ENCODE results near the gene NOX3.

NOX3 gene

GRCh38 chr6:155436981-155437749, 18.5 kb downstream of the NOX3 start:
- DNase-seq (ENCODE audit: low read depth in 2 of 3, low spot score in 2 of 3): no peak

- DNase-seq (ENCODE audit: low read depth in 2 of 3, low spot score in 2 of 3): no peak
Measured at GRCh38 chr6:155434829-155435423, 20.7 kb downstream of the NOX3 start.

- DNase-seq (ENCODE audit: low read depth in 2 of 3, low spot score in 2 of 3): no peak
Measured at GRCh38 chr6:155434096-155434495, 21.5 kb downstream of the NOX3 start.

DNA sequence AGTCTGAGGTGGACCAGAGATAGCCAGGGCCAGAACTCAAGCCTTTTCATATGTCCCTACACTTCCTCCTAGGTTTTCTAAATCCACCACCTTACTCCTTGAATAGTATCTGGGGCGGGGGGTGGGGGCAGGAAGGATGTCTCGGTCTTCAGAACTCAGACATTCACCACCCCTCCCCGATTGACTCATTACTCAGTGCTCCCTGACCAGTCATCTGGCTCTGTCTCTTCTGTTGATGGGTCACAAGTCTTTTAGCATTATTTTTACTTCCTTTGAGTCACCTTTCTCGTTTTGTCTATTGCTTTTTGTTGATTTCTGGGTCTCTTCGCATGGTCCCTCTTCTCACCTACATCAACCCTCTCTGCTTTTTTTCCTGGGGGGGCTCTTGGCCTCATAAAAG, 23.3 kb downstream of the NOX3 start:
- no peak for DNase-seq (ENCODE audit: low read depth in 2 of 3, low spot score in 2 of 3)

- no peak for DNase-seq (ENCODE audit: low read depth in 2 of 3, low spot score in 2 of 3)
Measured at GRCh38 chr6:155429321-155429893, 26.2 kb downstream of the NOX3 start.

- no peak for DNase-seq (ENCODE audit: low read depth in 2 of 3, low spot score in 2 of 3)
Measured at GRCh38 chr6:155426408-155426945, 29.2 kb downstream of the NOX3 start.

DNA sequence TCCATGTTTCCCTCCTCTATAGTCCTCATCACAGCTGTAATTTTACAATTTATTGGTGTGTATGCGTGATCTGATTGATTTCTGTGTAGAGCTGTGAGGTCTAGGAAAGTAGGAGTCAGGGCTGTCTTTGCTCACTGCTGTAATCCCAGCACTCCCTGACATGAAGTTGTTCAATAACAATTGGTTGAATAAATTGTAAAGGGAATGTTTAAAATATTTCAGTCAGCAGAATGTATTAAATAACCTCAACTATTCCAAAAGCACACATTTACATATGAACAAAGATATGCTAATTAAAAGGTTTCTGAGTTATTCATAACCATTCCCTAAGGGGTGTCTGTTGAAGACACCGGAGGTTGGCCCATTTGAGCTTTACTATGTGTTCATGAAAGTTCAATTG, 31.5 kb downstream of the NOX3 start:
- DNase-seq (ENCODE audit: low read depth in 2 of 3, low spot score in 2 of 3): no peak

DNA sequence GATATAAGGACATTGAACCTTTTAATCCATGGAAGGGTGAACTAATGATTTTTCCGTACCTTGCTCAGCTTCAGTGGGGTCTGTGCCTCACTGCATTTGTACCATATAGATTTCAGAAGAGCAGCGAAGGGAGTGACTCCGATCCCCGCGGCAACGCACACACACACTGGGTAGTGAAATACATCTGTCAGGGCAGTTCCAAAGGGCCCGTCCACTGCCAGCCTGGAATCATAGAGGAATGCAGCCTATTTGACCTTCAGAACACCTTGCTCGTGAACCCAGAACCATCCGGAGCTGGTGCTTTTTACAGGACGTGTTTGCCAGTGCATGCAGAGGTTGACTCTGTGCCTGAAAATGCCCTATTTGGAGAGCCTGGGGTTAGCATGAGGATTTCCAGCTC, 33.0 kb downstream of the NOX3 start:
- no peak for DNase-seq (ENCODE audit: low read depth in 2 of 3, low spot score in 2 of 3)

GRCh38 chr6:155420492-155420891, 35.1 kb downstream of the NOX3 start:
- DNase-seq (ENCODE audit: low read depth in 2 of 3, low spot score in 2 of 3): no peak

GRCh38 chr6:155419161-155419560, 36.5 kb downstream of the NOX3 start:
- no peak for DNase-seq (ENCODE audit: low read depth in 2 of 3, low spot score in 2 of 3)

DNA sequence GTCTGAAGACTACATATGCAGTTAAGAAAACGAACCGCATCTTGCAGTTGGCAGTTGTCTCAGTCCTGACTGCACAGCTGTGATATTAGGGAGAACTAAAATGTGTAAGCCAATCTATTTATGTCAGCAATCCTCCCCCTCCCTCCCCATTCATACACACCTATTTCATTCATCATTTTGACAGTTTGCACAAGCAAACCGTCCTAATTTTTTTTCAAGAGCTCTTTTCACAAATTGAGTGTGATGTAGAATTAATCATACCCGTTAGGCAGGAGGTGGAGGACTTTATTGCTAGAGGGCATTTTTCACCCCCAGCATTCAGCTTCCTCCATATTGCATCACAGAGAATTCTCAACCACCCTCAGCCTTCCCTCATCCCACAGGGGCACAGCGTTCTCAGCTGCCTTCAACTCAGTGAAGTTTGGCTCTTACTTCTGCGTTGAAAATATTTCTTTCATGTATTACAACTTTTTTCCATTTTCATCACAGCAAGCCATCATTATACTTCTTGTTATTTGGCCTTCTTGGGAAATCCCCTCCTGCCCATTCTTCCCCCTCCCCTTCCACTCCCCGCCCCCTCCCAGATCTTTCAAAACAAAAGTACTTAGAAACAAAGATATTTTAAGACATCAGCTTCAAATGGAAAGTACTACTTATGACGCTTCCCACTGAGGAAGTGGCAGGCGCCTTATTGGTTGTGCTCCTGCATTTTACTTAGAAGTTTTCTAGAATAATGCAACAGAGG, 37.5 kb downstream of the NOX3 start:
- peak; percentile 12 to 34 (median 18) for DNase-seq (ENCODE audit: low read depth in 2 of 3, low spot score in 2 of 3)

DNA sequence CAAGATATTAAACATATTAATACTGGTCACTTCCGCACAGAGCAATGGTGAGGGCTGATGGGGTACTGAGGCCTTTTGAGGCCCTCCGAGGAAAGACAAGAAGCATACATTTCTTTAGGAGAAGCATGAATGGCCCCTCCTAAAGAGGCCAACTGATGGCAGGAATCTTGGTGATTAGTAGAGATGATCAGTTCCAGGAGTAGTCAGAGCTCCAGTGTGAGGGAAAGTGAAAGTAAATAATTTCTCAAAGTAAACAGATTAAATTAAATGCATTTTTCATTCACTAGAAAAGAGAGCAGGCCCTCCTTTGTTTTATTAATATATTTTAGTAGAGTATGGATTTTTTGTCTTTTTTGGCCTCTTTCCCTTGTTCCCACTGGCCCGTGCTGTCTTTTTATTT, 38.2 kb downstream of the NOX3 start:
- DNase-seq (ENCODE audit: low read depth in 2 of 3, low spot score in 2 of 3): no peak

DNA sequence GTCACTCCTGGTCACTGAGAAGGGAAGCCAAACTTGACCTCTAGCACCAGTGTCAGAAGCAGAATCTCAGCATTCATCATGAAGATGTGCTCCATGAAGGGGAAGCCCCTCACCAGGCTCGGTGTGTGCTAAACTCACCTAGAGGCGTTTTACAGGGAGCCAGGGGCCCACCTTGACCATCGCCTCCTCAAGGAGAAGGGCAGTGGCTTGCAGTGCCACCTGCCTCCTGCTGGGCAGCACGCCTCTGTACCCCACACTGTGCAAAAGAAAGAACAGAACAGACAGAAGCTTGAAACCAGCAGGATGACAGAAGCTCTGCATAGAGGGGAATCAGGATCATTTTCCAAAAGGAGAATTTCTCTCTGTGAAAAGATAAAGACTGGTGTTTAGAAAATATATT, 39.7 kb downstream of the NOX3 start:
- no peak for DNase-seq (ENCODE audit: low read depth in 2 of 3, low spot score in 2 of 3)

DNA sequence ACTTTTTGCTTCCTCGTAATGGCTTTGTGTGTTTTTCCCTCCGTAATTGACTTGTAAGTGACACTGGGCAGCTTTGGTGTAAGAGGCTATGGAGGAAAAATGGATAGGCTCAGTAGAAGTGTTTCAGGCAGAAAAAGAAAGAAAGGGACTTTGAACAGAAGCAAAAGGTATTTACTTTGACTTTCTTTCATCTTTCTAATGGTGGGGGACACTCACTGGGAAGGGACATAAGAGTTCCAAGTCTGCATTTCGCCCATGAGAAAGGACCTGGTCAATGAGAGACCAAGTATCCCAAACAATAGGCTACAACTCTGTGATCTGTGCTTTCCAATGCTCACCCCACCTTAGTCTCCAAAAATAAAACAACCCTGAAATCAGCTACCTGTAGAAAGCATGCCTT, 41.6 kb downstream of the NOX3 start:
- DNase-seq (ENCODE audit: low read depth in 2 of 3, low spot score in 2 of 3): no peak

- DNase-seq (ENCODE audit: low read depth in 2 of 3, low spot score in 2 of 3): no peak
Measured at GRCh38 chr6:155412335-155412734, 43.3 kb downstream of the NOX3 start.

GRCh38 chr6:155411154-155412052, 44.2 kb downstream of the NOX3 start:
- no peak for DNase-seq (ENCODE audit: low read depth in 2 of 3, low spot score in 2 of 3)

- no peak for DNase-seq (ENCODE audit: low read depth in 2 of 3, low spot score in 2 of 3)
Measured at GRCh38 chr6:155409391-155409790, 46.2 kb downstream of the NOX3 start.

GRCh38 chr6:155408981-155409380, 46.7 kb downstream of the NOX3 start:
- no peak for DNase-seq (ENCODE audit: low read depth in 2 of 3, low spot score in 2 of 3)

DNA sequence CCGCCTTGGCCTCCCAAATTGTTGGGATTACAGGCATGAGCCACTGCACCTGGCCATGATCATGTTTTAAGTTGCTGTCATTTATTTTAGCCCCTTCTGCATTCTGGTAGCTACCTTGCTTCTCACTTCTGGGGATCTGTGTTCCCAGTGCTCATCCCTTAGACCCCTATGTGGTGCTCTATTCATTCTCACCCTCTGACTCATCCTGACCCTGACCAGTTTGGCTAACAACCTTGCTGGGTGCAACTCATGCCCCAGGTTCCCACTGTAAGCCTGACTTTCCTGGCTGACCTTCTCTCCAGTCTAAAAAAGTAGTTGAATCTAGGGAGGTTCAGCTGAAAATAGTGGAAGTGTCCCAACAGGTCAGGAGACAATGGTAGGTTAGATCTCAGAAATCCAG, 47.4 kb downstream of the NOX3 start:
- DNase-seq (ENCODE audit: low read depth in 2 of 3, low spot score in 2 of 3): no peak

GRCh38 chr6:155406801-155407200, 48.8 kb downstream of the NOX3 start:
- DNase-seq (ENCODE audit: low read depth in 2 of 3, low spot score in 2 of 3): no peak

DNA sequence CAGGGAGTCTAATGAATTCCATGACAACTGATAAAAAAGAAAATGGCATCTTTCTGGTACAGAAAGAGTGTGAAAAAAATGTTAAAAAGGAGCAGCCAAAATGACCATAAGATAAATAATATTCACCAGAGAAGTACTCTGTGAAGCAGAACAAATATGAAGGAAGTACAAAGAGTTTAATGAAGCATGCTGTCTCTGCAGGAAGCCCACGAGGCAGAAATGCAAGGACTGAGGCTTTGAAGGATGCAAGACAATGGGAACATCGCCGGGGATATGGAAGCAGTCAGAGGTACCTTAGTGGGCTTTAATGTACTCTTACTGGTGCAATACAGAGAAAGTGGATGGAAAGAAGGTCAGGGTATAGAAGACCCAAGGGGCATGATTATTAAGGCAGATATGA, 50.7 kb downstream of the NOX3 start:
- DNase-seq (ENCODE audit: low read depth in 2 of 3, low spot score in 2 of 3): no peak
